ENCODE results near the gene CAMTA1.

Gene CAMTA1

GRCh38 chr1:7733276-7733675 lies 948.0 kb downstream of the CAMTA1 start:
- DNase-seq: no peak

GRCh38 chr1:7738044-7738443 lies 952.8 kb downstream of the CAMTA1 start:
- DNase-seq: no peak

GRCh38 chr1:7743346-7743745 lies 958.1 kb downstream of the CAMTA1 start:
- DNase-seq: no peak

- DNase-seq: no peak
These were observed 959.6 kb downstream of the CAMTA1 start for GRCh38 chr1:7744882-7745281.

GRCh38 chr1:7745783-7746182 lies 960.5 kb downstream of the CAMTA1 start:
- DNase-seq: no peak

GRCh38 chr1:7747605-7748004 lies 962.4 kb downstream of the CAMTA1 start:
- no peak for DNase-seq

GRCh38 chr1:7749126-7749525 lies 963.9 kb downstream of the CAMTA1 start:
- no peak for DNase-seq

GRCh38 chr1:7751174-7751573 lies 965.9 kb downstream of the CAMTA1 start:
- no peak for DNase-seq

GRCh38 chr1:7752512-7753417 lies 967.5 kb downstream of the CAMTA1 start:
- DNase-seq: peak; percentile 79

GRCh38 chr1:7753641-7754040 lies 968.4 kb downstream of the CAMTA1 start:
- DNase-seq: no peak

- no peak for DNase-seq
These were observed 969.0 kb downstream of the CAMTA1 start for GRCh38 chr1:7754234-7754633.

GRCh38 chr1:7755448-7755847 lies 970.2 kb downstream of the CAMTA1 start:
- DNase-seq: no peak

- DNase-seq: no peak
These were observed 975.0 kb downstream of the CAMTA1 start for GRCh38 chr1:7760245-7760644.

- no peak for DNase-seq
These were observed 975.8 kb downstream of the CAMTA1 start for GRCh38 chr1:7761103-7761502.

- DNase-seq: no peak
These were observed 981.9 kb downstream of the CAMTA1 start for GRCh38 chr1:7767176-7767575.

GRCh38 chr1:7768583-7768982 lies 983.3 kb downstream of the CAMTA1 start:
- no peak for DNase-seq

- DNase-seq: no peak
These were observed 984.6 kb downstream of the CAMTA1 start for GRCh38 chr1:7769673-7770412.

- DNase-seq: no peak
These were observed 985.4 kb downstream of the CAMTA1 start for GRCh38 chr1:7770669-7770996.

- DNase-seq: peak; percentile 27
These were observed 986.0 kb downstream of the CAMTA1 start, which contains the start of gene VAMP3 for GRCh38 chr1:7770997-7771822. Gene VAMP3 (plus strand): TSS chr1:7771296. CDS start chr1:7771384, 88 bp downstream.

GRCh38 chr1:7771823-7772299 lies 986.6 kb downstream of the CAMTA1 start:
- DNase-seq: no peak

- no peak for DNase-seq
These were observed 992.3 kb downstream of the CAMTA1 start for GRCh38 chr1:7777591-7777990.

- no peak for DNase-seq
These were observed 992.9 kb downstream of the CAMTA1 start for GRCh38 chr1:7778133-7778628.

- no peak for DNase-seq
These were observed 995.7 kb downstream of the CAMTA1 start for GRCh38 chr1:7780976-7781375.
